Stimulated activated CD8-positive, alpha-beta memory T cell treated with anti-CD3 and anti-CD28 coated beads, Interleukin-4, amount 100 ng/mL, for 4 hours (primary cell): ENCODE data around the gene TALDO1.
A peak's percentile ranks its signal among the peaks of the same experiment; 100 is the strongest.

ENCODE experiments used
- DNase-seq, 2 donors: peaks; one replicate each; pipeline ENCODE4 v3.0.0-alpha.2; 2020; ENCODE audit warnings: low read depth in 2 of 2, low spot score in 1 of 2

The TALDO1 gene

DNA sequence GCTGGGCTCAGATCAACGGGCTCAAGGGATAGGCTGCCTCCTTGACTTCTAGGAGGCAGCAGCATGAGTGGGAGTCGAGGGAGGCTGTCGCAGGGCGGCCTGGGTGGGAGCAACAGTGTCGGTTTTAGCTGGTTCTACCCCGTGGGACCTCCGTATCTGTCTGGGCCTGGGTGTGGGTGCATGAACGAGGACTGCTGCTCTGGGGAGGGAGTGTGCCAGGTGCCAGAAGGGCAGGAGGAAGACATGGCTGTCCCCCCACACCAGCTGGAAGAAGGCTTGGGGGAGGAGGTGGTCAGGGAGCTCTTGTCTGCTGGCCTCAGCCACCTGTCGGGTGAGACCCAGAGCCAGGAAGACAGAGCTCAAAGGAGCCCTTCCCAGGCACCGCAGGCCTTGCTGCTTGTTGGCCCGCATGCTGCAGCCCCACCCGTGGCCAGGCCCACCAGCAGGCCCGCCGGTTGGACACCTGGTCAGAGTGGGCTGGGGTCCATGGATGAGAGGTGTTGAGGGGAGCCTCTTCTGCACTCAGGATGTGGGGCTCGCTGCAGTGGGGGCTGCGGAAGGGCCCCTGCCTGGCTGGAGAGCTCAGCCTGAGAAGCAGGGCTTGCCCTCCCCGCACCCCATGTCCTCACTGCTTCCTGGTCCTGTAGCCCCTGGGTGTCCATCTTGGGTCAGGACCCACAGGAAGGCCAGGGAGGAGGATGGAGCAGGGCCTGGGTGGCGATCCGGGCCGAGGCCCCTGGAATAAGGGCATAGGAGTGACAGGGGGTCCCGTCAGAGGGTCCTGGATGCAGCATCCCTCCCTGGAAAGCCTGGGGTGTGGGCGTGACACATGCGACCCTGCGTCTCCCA is 39.2 kb downstream of the TALDO1 start:
- DNase-seq, result no peak

DNA sequence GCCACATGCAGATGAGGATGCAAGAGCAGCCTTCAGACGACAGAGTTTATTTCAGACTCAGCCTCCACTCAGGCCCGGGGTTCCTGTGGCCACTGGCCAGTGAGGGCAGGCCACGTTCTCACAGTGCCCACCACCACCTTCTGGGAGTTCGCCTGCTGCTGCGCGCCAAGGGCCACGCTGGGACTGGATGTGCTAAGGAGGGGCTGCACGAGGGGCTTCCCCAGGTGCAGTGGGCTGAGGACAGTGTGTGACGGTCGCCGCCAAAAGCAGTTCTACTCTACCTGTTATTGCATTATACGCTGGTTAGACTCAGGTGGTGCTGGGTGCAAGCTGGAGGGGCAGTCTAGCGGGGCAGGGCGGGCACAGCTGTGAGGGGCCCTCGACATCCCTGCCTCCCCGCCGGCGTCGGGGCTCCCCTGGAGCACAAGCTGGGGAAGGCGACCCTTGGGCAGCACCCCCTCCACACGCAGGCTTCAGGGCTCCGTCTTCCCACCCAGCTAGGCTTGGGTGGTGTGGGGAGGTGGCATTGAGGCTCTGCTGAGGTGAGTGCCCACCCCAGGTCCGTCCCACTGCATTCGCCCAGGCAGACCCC is 39.9 kb downstream of the TALDO1 start:
- no peak for DNase-seq

DNA sequence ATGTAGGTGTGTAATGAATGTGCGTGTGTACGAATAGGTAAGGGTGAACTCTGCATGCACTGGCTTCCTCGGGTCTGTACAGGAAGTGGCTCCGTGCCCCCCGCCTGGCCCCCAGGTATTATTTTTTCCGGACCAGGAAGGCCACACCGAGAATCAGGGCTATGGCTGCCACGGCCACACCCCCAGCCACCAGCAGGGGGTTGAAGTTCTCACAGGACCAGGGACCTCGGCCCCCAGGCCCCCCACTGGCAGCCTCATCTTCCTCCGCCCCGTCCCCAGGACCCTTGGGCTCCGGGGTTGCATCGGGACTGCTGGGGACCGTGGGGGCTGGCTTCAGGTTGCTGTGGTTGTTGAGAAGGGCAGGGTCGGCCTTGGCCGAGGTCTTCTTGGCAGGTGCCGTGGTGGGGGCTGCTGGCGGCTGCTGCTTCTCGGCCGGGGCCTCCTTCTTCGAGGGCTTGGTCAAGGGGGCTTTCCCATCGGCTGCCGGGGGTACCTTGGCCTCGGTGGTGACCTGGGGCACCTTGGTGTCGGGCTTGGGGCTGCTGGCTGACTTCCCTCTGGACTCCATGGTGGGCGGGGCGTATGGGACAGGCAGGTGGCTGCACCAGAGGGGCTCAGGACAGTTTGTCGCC is 40.9 kb downstream of the TALDO1 start:
- DNase-seq, result no peak

- no peak for DNase-seq
Observed at GRCh38 chr11:788953-789940, 42.0 kb downstream of the TALDO1 start.

DNA sequence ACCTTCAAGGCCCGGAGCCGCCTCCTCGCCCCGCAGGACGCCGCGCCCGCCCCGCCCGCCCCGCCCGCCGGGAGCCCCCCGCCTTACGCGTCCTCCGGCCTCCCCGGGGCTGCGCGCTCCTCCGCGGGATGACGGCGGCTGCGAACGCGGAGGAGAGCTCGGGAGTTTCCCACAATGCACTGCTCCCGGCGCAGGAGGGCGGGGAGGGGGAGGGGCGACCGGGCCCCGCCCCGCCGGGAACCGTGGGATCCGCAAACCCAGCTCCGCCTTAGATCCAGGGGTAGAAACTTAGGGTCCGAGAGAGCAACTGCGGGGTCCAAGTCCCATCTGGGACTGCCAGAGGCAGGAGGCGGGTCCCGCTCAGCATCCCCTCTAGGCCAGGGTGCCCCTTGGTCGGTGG is 42.7 kb downstream of the TALDO1 start, which contains the start of gene CEND1:
Gene CEND1 (minus strand): TSS at position 148 of the 400 bp plus-strand sequence. CDS start 1,514 bp downstream, outside the sequence.
- DNase-seq, result no peak

DNA sequence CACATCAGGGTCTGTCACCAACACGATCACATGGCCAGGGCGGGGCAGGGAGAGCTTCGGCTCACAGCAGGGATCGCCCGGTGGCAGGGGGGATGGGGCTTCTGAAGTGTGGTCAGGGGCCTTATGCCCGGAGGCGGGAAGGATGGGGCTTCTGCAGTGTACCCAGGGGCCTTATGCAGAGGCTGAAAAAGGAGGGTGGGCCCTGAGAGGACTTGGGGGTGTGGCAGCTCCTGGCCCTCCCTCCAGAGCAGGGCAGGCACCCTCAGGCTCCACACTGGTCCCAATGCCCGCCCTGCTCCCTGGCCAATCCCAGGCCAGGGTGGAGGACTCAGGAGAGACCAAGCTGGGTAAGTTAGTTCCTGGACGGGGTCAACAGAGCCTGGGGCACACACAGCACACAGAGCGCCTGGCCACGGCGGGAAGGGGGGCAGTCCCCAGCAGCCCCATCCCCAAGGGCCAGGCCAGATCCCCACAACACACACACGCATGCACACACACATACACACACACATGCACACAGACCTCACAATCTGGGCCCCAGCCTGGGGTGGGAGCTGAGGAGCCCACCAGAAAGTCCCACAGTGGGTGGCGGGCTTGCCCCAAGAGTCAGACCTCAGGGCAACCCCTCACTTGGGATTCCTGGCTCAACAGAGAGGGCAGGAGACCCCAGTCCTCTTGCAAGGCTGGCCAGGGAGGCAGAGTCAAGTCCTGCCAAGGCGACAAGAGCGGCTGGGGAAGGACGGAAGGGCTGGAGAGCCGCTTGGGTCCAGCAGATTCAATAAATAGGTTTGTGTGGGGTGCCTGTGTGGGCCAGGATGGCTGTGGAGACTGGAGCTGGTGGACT is 43.7 kb downstream of the TALDO1 start:
- no peak for DNase-seq

- no peak for DNase-seq
Observed at GRCh38 chr11:791658-792534, 44.6 kb downstream of the TALDO1 start.

DNA sequence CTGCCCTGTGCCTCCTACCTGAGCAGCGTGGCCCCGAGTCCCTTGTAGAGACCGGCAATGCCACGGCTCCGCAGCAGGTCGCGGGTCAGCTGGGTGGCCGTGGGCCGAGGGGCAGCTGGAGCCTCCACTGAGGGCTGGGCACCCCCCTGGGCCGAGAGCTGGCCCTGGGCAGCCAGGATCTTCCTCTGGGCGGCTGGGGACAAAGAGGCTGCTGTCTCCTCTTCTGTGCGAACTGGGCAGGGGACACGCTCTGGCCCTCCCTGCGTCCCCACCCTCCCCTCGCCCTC is 45.2 kb downstream of the TALDO1 start:
- DNase-seq, result no peak

GRCh38 chr11:792873-793272 is 45.6 kb downstream of the TALDO1 start:
- no peak for DNase-seq

- no peak for DNase-seq
Observed at GRCh38 chr11:793556-793955, 46.3 kb downstream of the TALDO1 start.

DNA sequence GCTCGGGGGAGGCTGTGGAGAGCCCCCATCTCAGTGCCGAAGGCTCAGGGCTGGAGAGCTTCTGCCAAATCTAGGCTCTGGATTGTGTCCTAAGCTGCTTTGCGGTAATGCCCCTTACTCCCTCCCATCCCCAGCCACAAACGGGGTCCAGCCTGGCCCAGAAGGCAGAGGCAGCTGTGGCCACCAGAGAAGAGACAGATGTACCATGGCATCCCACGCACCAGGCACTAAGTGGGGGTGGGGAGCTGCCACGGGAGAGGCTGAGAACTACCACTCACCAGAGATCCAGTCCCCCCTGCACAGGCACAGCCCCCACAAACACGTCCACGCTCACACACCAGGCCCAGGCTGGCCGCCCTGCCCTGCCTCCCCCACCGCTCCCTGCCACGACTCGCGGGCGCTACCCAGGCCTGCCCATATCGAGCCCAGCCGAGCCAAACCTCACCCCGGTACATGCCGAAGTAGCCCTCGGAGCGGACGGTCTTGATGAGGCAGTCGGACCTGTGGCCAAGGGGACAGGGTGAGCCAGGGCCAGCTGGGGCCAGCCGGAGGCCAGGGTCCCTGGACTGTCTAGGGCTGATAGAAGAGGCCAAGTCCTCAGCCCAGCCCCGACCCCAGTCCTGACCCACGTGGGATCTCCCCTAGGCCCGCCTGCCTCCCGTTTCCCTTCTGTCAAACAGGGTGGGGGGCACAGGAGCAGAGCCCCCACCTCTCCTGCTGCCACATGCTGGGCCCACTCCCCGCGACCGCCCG is 46.9 kb downstream of the TALDO1 start:
- no peak for DNase-seq

- no peak for DNase-seq
Observed at GRCh38 chr11:794766-795633, 47.7 kb downstream of the TALDO1 start.

DNA sequence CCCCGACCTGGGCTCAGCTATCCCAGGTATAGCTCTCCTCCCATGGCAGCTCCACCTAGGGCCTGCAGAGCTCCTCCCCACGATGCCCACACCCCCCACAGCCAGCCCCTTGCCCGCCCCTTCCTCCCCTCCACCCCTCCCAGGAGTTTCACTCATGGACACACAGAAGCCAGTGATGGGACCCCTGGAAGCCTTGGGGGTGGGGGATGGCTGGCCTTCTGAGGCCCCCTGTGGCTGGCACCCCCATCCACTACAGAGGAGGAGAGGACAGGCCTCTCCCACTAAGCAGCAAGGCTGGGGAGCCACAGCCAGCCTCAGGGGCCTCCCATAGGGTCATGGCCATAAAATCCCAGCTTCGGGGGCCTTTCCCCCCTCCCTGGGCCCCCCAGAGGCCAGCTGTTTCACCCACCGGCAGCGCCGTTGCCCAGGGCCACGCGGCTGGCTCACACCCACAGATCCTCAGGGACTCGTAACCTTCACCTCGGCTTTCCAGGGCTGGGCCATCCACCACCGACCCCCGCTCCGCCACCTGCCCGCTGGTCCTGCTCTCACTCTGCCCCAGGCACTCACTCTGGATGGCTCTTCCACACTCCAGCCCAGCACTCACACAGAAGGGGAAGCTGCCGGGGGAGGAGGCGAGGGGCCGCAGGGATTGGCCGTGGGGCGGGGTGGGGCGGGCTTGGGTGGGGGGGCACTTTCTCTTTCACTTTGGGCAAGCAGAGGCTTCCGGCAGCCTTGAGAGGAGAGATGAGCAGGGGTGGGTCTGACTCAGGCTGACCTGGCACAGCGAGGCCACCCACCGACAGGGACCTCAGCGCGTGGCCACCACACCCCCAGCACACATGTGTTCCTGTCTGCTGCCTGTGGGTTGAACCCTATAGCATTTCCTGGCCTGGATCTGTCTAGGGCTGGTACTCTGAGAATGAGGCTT is 48.6 kb downstream of the TALDO1 start:
- peak; percentile 62 to 77 for DNase-seq

- no peak for DNase-seq
Observed at GRCh38 chr11:796565-797295, 49.5 kb downstream of the TALDO1 start.

DNA sequence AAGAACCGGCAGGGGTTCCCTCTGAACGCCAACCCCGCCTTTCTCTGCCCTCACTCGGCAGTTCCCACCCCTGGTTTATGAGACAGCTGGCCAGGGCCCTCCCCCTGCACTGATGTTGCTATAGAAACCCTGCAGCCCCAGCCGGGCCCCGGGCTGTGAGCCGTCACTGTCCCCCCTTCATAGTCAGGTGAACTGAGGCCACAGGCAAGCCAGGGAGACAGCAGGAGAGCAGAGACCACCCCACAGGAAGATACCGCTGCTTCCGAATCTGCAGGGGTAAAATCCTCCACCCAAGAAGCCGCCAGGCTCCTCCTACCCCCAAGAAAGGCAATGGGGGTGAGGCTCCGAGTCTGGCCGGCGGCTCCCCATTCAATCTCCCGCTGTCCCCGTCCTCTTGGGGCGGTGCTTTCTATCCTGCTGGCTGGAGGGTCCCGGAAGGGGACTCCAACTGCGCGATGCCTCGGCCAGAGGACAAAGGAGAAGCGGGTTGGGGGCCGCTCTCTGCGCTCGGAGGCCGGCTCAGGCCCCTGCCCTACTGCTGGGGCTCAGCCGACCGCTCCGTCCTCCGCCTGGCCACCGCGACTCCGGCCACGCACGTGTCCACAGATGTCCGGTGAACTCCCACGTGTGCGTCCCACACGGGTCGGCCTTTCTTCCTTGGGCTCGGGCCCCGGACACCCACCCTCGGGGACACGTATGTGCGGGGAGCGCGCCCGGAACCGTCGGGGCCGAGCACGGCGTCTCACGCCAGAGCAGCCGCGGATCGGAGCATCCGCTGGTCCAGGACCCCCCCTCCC is 50.2 kb downstream of the TALDO1 start:
- DNase-seq, result peak; percentile 33 to 63
